ENCODE data around the gene TMEM167B.
A peak's percentile ranks its signal among the peaks of the same experiment; 100 is the strongest.

Gene TMEM167B

GRCh38 chr1:109091839-109092193, 1.3 kb downstream of the TMEM167B start:
- H3K9me3 ChIP-seq, result no peaks in the 10 kb centered on the region
- DNase-seq, result no peak
- no peak for TF ChIP-seq CTCF (IDR thresholded peaks at IDR 0.05)
- intact Hi-C loops (cut with DNase I; ENCODE audit: low total_unique reads), result loop anchor here (10.0 kb wide), 1 partner anchor 127 kb away; the partner anchor contains the start of gene CLCC1
- peak overlapping the region; percentile 94 to 96 for H3K27ac ChIP-seq
- peaks cover 0 to 49% (median 23%) of the 10 kb centered on the region in 4 donors for H3K4me1 ChIP-seq
- H3K36me3 ChIP-seq, result peaks cover 13 to 25% (median 24%) of the 10 kb centered on the region in 3 donors
- no peaks in the 10 kb centered on the region for H3K27me3 ChIP-seq
- H3K4me3 ChIP-seq, result peak overlapping the region; percentile 75 to 83

GRCh38 chr1:109094377-109094803, 3.8 kb downstream of the TMEM167B start:
- TF ChIP-seq CTCF (IDR thresholded peaks at IDR 0.05), result no peak
- no peak for DNase-seq
- Histone ChIP-seq H3K27me3 (no peaks in the 10 kb centered on the region), H3K4me1 (peaks cover 0 to 47% (median 24%) of the 10 kb centered on the region in 4 donors), H3K36me3 (peaks cover 13 to 25% (median 24%) of the 10 kb centered on the region in 3 donors), H3K4me3 (no peak overlapping the region), H3K27ac (peak overlapping the region in 1 of 2 donors; percentile 12), H3K9me3 (no peaks in the 10 kb centered on the region)
- intact Hi-C loops (cut with DNase I; ENCODE audit: low total_unique reads), result loop anchor here (10.0 kb wide), 1 partner anchor 130 kb away; the partner anchor contains the start of gene CLCC1

- TF ChIP-seq CTCF (IDR thresholded peaks at IDR 0.05), result no peak
- no peaks in the 10 kb centered on the region for H3K27me3 ChIP-seq
- no peaks in the 10 kb centered on the region for H3K9me3 ChIP-seq
- H3K36me3 ChIP-seq, result peaks cover 13 to 25% (median 24%) of the 10 kb centered on the region in 3 donors
- DNase-seq, result no peak
- H3K4me1 ChIP-seq, result peaks cover 0 to 47% (median 24%) of the 10 kb centered on the region in 4 donors
- H3K27ac ChIP-seq, result peak overlapping the region in 1 of 2 donors; percentile 12
- no peak overlapping the region for H3K4me3 ChIP-seq
- intact Hi-C loops (cut with DNase I; ENCODE audit: low total_unique reads), result loop anchor here (10.0 kb wide), 1 partner anchor 130 kb away; the partner anchor contains the start of gene CLCC1
Measured at GRCh38 chr1:109094871-109095270, 4.3 kb downstream of the TMEM167B start.

- no peak for DNase-seq
- no peaks in the 10 kb centered on the region for H3K27me3 ChIP-seq
- H3K9me3 ChIP-seq, result no peaks in the 10 kb centered on the region
- H3K27ac ChIP-seq, result no peak overlapping the region
- peaks cover 13 to 25% (median 24%) of the 10 kb centered on the region in 3 donors for H3K36me3 ChIP-seq
- TF ChIP-seq CTCF (IDR thresholded peaks at IDR 0.05), result no peak
- intact Hi-C loops (cut with DNase I; ENCODE audit: low total_unique reads), result loop anchor here (10.0 kb wide), 1 partner anchor 131 kb away; the partner anchor contains the start of gene CLCC1
- H3K4me1 ChIP-seq, result peaks cover 0 to 43% (median 23%) of the 10 kb centered on the region in 4 donors
- no peak overlapping the region for H3K4me3 ChIP-seq
Measured at GRCh38 chr1:109095631-109096030, 5.1 kb downstream of the TMEM167B start.

GRCh38 chr1:109096120-109096519, 5.6 kb downstream of the TMEM167B start:
- Histone ChIP-seq H3K4me3 (no peak overlapping the region), H3K27me3 (no peaks in the 10 kb centered on the region), H3K27ac (no peak overlapping the region), H3K4me1 (peaks cover 0 to 43% (median 25%) of the 10 kb centered on the region in 4 donors), H3K9me3 (no peaks in the 10 kb centered on the region), H3K36me3 (peaks cover 13 to 25% (median 24%) of the 10 kb centered on the region in 3 donors)
- intact Hi-C loops (cut with DNase I; ENCODE audit: low total_unique reads), result loop anchor here (10.0 kb wide), 1 partner anchor 131 kb away; the partner anchor contains the start of gene CLCC1
- DNase-seq, result no peak
- TF ChIP-seq CTCF (IDR thresholded peaks at IDR 0.05), result no peak
